ENCODE measurements around the gene OR8D1.

OR8D1 gene

GRCh38 chr11:124313849-124314248 lies at the start of gene OR8D1:
Gene OR8D1, minus strand, starts transcription at chr11:124313949. Its CDS starts 3,183 bp downstream, at chr11:124310766.
- no peak for DNase-seq (ENCODE audit: low read depth, low spot score)

DNA sequence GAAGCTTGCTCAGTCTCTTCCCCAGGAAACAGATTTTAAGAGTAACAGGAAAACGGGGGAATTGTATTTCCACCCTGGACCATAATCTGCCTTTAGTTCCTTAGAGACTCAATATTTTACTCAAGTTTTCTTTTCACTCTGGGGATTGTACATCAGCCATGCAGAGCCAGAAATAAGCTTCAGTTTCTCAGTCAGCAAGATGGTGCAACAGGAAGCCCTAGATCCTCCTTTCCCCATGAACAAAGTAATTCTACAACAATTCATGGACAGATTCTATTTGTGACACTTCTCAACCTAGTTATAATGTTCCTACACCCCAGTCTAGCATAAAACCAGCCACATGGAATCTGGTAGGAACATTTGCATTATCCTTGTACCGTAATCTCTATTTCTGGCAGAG lies 45.8 kb upstream of the OR8D1 start:
- no peak for DNase-seq (ENCODE audit: low read depth, low spot score)

DNA sequence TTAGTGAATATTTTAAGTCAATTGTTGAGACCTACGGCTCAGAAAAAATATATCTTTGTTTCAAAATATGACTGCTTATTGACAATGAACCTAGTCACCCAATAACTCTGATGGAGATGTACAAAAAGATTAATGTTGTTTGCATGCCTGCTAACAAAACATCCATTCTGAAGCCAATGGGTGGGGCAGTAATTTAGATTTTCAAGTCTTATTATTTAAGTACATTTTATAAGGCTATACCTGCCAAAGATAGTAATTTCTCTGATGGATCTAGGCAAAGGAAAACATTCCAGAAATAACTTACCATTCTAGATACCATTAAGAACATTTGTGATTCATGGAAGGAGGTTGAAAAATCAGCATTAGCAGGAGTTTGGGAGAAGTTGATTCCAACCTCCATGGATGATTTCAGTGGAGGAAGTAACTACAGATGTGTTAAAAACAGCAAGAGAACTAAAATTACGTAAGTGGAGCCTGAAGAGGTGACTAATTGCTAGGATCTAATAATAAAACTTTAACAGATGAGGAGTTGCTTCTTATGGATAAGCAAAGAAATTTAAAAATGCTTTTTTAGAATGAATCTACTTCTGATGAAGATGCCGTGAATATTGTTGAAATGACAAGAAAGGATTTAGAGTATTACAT lies 32.7 kb upstream of the OR8D1 start:
- no peak for DNase-seq (ENCODE audit: low read depth, low spot score)

GRCh38 chr11:124344346-124344745 lies 30.6 kb upstream of the OR8D1 start:
- DNase-seq (ENCODE audit: low read depth, low spot score), result no peak

DNA sequence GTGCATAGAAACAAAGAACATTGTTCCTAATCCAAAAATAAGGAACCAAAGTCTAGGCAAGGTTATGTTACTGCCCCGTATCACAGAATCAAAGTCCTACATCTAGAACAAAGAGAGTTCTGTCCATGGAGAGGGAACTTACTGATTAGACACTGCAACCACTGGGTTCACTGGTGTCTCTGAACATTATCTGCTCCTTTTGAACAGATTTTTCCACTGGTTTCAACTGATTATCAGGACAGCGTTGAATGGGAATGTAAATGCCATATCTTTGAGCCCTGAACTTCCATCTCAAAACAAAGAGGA lies 26.3 kb upstream of the OR8D1 start:
- DNase-seq (ENCODE audit: low read depth, low spot score), result no peak

DNA sequence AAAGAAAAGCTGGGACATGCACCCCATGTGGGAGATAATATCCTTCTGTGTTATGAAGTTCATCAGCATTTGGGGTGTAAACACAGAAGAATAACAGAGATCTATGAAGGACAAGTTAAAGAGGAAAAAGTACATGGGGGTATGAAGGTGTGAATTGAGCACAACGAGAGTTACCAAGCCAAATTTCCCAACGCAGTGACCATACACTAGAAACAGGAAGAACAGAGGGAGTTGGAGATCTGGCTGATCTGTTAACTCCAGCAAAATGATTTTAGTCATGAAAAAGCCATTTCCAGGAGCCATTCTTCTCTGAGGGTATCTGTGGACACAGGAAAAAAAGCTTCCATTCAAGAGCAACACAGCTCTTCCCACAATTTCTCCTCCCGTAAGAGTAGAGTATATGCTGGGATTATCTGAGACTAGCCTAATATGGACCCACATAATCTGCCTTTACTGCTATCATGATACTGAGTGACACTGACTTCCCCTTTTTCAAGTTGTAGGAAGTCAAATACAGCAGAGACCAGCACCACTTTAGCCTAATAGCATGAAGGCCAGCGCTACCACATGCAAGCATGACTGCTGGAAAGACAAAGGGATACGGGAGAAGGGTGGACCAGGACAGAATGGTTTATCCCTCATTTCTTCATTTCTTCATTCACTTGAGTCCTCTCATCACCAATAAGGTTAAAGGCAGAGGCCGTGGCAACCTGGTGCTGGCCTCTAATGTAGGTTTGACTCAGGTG lies 25.8 kb upstream of the OR8D1 start:
- DNase-seq (ENCODE audit: low read depth, low spot score), result no peak

- DNase-seq (ENCODE audit: low read depth, low spot score), result no peak
Observed at GRCh38 chr11:124331873-124332272, 18.1 kb upstream of the OR8D1 start.

- no peak for DNase-seq (ENCODE audit: low read depth, low spot score)
Observed at GRCh38 chr11:124329787-124330478, 16.2 kb upstream of the OR8D1 start.

DNA sequence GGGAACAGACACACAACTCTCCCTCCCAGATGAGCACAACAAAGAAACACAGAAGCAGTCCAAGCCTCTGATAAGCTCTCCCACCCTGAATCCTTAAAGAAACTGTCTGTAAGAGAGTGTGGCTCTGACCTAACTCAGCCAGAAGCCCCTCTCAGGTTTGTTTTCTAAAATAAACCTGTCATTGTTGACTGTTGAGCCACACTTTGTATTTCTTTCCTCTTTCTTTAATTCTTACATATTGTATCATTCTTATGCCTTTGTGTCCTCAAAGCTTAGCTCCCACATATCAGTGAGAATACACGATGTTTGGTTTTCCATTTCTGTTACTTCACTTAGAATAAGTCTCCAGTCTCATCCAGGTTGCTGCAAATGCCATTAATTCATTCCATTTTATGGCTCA lies 14.0 kb upstream of the OR8D1 start:
- no peak for DNase-seq (ENCODE audit: low read depth, low spot score)

DNA sequence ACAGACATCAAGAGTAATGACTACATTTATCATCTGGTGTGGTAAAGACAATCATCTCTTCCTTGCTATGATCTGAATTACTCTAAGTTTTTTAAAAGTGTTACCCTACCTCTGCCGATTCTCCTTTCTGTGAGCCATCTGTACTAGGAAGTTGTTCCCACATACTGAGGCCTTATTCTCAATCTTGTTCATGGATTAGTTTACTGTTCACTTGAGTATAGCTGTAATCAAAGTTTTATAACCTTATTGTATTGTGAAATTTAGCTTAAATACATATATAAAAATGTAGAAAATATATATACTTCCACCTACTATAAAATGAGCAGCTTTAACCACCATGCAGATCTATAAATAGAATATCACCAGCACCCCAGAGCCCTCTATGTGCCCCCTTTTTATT lies 8.6 kb upstream of the OR8D1 start:
- DNase-seq (ENCODE audit: low read depth, low spot score), result no peak

GRCh38 chr11:124320097-124320496 lies 6.3 kb upstream of the OR8D1 start, which contains the start of gene OR8D2:
Gene OR8D2, minus strand, starts transcription at chr11:124320197. Its CDS starts 0 bp downstream, at chr11:124320197.
- no peak for DNase-seq (ENCODE audit: low read depth, low spot score)

DNA sequence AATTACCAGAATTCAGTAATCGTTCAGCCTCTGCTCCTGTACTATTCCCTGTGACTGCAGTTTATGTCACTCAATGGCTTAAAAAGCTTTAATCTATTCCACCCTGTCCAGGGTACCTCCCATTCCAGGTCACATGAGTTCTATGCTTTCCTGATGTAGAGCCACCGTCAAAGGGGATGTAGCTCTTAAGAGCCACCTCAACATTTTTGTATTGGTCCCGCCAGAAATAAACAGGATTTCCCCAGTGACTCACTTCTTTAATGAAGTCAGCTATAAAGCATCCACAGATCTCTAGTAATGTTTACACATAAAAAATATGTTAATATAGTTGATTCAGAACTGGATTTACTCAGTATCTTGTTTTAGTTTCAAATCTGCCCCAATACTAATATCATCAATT lies 1.3 kb upstream of the OR8D1 start:
- DNase-seq (ENCODE audit: low read depth, low spot score), result no peak

DNA sequence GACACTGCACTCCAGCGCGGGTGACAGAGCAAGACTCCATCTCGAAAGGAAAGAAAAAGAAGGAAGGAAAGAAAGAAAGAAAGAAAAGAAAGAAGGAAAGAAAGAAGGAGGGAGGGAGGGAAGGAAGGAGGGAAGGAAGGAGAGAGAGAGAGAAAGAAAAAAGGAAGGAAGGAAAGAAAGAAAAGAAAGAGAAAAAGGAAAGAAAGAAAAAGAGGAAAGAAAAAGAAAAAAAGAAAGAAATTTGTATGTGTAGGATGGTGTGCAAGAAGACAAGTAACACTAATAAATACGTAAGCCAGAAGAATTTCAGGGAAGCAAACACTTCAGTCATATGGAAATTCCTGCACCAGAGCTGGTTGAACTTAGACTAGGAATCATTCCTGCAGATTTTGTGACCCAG lies 618 bp downstream of the OR8D1 start:
- DNase-seq (ENCODE audit: low read depth, low spot score), result no peak

- DNase-seq (ENCODE audit: low read depth, low spot score), result no peak
Observed at GRCh38 chr11:124311670-124312069, 2.1 kb downstream of the OR8D1 start.

GRCh38 chr11:124311269-124311668 lies 2.5 kb downstream of the OR8D1 start:
- no peak for DNase-seq (ENCODE audit: low read depth, low spot score)

DNA sequence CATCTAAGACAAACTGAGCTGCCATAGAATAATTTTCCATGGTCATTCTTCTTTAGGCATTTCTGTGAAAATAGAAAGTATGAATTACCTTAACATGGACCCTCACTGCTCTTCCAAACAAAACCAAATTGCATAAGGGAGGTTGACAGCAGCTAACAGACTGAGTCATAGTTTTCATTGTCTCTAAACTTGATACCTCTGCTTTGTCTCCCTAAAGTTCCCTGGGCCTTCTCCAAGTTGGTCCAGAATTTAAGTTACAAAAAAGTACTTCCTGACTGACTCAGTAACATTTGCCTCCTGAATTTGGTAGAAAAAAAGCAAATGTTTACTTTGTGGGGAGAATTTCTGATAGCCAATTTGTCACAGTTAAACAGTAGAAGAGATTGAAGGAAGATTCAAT lies 3.0 kb downstream of the OR8D1 start:
- DNase-seq (ENCODE audit: low read depth, low spot score), result no peak

DNA sequence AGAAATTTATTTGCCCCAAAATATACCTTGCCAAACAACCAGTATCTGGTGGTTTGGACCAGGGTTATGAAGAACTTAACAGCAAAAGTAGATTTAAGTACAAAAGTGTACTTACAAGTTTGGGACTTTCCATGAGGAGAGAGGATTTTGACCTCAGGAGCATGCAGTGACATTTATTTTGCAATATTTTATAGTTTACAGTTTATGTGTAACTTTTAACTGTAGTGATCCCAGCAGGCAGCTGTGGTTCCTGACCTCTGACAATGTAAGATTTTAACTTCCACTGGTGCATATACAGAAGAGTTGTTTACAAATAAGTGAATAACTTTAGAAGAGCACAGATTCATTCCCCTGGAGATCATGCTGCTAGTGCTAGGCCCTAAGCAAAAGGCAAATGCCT lies 6.7 kb downstream of the OR8D1 start:
- no peak for DNase-seq (ENCODE audit: low read depth, low spot score)

DNA sequence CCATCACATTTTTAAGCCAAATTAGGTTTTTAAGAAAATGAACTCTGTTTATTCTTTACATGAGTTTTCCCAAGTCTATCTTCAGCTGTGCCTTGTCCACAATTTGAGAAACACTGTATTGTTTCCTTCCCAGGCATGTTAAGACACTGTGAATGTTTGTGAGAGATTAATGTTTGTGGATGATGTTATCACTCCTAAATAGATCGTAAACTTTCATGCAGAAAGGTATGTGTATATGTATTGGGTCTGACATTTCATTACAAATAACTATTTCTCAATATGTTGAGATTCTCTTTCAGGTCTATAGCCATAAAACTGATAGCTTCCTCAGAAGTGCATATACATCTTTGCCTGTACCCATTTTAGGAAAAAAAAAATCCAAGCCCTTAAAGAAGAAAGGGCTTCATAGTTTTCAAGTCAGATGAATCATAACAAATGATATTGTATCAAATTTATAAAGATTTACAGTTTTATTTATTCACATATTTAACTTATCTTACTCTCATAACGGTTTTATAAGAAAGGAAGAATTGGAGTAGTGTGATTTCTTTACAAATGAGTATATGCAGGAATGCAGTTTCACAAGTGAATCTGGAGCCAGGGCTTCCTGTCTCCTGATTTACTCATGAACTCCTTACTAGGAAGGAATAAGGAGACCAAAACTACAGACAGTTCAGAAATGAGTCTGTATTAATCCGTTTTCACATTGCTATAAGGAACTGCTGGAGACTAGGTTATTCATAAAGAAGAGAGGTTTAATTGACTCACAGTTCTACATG lies 11.2 kb downstream of the OR8D1 start:
- no peak for DNase-seq (ENCODE audit: low read depth, low spot score)

DNA sequence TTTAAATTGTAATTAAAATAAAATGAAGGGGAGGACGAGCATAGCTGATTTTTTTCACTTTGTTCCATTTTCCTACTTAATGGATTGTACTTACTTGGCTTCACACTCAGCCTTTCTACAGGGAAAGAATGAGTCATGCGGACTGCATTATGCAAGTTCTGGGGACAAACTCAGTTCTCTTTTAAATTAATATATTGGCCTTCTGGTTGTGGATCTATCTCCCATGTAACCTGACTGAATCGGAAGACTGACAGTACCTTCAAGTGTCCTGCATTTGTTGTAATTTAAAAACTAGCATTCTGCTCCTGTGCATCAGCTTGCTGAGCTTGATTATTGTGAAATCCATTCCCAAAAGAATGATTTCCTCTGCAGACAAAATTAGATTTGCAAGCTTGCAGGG lies 12.2 kb downstream of the OR8D1 start:
- DNase-seq (ENCODE audit: low read depth, low spot score), result no peak

DNA sequence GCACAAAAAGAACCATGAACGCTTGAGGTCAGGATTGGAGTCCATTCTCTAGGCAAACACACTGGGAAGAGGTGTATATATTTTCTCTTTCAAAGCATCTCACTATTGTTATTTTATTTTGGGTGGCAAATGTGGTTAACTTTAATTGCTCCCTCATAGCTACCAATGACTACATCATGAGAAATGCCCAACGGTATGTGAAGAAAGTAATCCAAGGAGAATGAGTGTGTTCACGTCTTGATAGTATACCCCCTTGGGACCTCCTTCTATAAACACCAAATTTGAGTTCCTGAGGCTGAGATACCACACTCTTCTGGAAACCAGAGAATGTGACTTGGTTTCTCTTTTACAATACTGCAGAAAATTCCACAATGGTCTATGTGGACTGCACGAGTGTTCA lies 15.8 kb downstream of the OR8D1 start:
- DNase-seq (ENCODE audit: low read depth, low spot score), result no peak

- no peak for DNase-seq (ENCODE audit: low read depth, low spot score)
Observed at GRCh38 chr11:124296016-124296415, 17.7 kb downstream of the OR8D1 start.

- DNase-seq (ENCODE audit: low read depth, low spot score), result no peak
Observed at GRCh38 chr11:124294687-124295086, 19.1 kb downstream of the OR8D1 start.
